RWPE2 (cell line): ENCODE data around the gene FBLN5.

ENCODE experiments used
- ATAC-seq: fragments of 200-7000 bp; cut with Tn5 transposase; 3 replicates; pipeline ENCODE4 v1.9.1; 2021; ENCODE audit warnings: low read depth
- DNase-seq: peaks from one replicate; pipeline ENCODE4 v3.0.0-alpha.2; 2020; ENCODE audit warnings: low spot score
- H3K27ac ChIP-seq: fragments of 450-650 bp; 2 replicates; pipeline ENCODE4 v1.5.1; 2017; ENCODE audit warnings: mild to moderate bottlenecking; ENCODE audit not compliant: poor library complexity, severe bottlenecking
- H3K27me3 ChIP-seq: fragments of 250-450 bp; sonication (Bioruptor Pico); 2 replicates; pipeline ENCODE4 v1.5.1; 2021; ENCODE audit warnings: mild to moderate bottlenecking, moderate library complexity; ENCODE audit not compliant: insufficient read depth, poor library complexity, severe bottlenecking
- H3K36me3 ChIP-seq: fragments of 250-450 bp; sonication (Bioruptor Pico); 2 replicates; pipeline ENCODE4 v1.5.1; 2020; ENCODE audit warnings: low read depth, mild to moderate bottlenecking, moderate library complexity
- H3K4me1 ChIP-seq: fragments of 250-450 bp; sonication (Bioruptor Pico); 2 replicates; pipeline ENCODE4 v1.5.1; 2021; ENCODE audit warnings: mild to moderate bottlenecking, moderate library complexity; ENCODE audit not compliant: insufficient read depth, poor library complexity, severe bottlenecking
- H3K4me3 ChIP-seq: fragments of 250-450 bp; sonication (Bioruptor Pico); 2 replicates; pipeline ENCODE4 v1.5.1; 2021; ENCODE audit warnings: mild to moderate bottlenecking, moderate library complexity; ENCODE audit not compliant: severe bottlenecking
- H3K9me3 ChIP-seq: fragments of 250-450 bp; sonication (Bioruptor Pico); 2 replicates; pipeline ENCODE4 v1.5.1; 2021; ENCODE audit warnings: mild to moderate bottlenecking, moderate library complexity; ENCODE audit not compliant: severe bottlenecking
- TF ChIP-seq, protein P1 (sequence below): fragments of 450-650 bp; IDR thresholded peaks from one replicate; pipeline ENCODE4 v1.5.1; 2017; ENCODE audit warnings: mild to moderate bottlenecking, moderate library complexity; ENCODE audit not compliant: poor library complexity, severe bottlenecking

FBLN5 gene

DNA sequence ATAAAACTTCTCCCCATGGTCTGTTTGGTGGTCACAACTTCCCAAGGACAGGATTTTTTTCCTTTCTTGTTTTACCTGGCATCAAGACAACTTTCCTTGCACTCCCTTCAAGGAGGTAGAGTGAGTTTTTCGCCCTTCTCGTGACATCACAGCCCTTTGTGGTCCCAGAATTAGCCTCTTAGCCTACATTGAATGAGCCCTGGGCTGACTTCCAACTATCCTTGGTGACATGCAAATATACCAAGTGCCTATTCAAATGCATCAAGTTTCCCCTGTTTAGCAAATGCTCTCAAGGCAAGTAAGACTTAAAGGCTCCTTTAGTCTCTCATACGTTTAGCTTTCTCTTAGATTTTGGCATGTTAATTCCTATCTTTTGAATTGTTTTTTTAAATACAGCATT is 116.7 kb downstream of the FBLN5 start:
- Histone ChIP-seq H3K9me3 (no peaks in the 10 kb centered on the region), H3K27me3 (no peaks in the 10 kb centered on the region), H3K4me1 (peaks cover 15% of the 10 kb centered on the region), H3K36me3 (no peaks in the 10 kb centered on the region), H3K4me3 (no peak overlapping the region), H3K27ac (no peak overlapping the region)
- ATAC-seq (no peak), DNase-seq (no peak)
- TF ChIP-seq, protein P1, sequence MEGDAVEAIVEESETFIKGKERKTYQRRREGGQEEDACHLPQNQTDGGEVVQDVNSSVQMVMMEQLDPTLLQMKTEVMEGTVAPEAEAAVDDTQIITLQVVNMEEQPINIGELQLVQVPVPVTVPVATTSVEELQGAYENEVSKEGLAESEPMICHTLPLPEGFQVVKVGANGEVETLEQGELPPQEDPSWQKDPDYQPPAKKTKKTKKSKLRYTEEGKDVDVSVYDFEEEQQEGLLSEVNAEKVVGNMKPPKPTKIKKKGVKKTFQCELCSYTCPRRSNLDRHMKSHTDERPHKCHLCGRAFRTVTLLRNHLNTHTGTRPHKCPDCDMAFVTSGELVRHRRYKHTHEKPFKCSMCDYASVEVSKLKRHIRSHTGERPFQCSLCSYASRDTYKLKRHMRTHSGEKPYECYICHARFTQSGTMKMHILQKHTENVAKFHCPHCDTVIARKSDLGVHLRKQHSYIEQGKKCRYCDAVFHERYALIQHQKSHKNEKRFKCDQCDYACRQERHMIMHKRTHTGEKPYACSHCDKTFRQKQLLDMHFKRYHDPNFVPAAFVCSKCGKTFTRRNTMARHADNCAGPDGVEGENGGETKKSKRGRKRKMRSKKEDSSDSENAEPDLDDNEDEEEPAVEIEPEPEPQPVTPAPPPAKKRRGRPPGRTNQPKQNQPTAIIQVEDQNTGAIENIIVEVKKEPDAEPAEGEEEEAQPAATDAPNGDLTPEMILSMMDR: no peak

DNA sequence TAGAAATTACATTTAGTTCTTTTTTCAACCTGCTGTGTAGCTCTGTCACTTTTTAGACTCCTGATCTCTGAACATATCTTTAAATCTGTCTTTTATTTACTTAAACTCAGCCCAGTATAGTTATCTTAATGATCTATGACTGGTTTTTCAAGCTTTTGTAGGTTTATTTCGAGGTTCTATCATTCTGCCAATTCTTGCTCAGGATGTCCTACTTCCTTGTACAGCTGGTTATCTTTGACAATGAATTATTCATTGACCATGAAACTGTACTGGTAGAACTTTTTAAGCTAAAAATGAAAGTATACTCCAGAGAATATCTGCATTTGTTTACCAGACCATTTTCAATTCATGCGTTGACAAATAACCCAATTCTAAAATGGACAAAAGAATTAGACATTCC is 118.0 kb downstream of the FBLN5 start:
- Histone ChIP-seq H3K4me1 (peaks cover 6% of the 10 kb centered on the region), H3K27ac (no peak overlapping the region), H3K4me3 (no peak overlapping the region), H3K36me3 (no peaks in the 10 kb centered on the region), H3K27me3 (no peaks in the 10 kb centered on the region), H3K9me3 (no peaks in the 10 kb centered on the region)
- ATAC-seq (no peak), DNase-seq (no peak)
- TF ChIP-seq, protein P1: no peak

DNA sequence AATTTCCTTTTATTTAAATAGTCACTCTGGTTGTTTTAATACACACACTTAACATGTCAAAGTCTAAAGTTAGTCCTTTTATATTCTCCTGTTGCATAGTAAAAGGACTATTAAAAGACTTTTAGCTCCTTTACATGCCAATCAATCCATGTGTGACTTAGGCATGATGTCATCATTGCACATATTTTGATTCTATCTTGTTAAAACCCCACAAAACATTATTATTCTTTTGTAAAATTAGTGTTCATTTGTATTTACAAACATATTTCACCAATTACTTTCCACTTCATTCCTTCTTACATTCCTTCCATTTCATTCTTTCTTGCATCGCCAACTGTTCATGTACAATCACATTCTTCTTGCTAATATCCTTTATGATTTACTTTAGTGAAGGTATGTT is 119.7 kb downstream of the FBLN5 start:
- H3K36me3 ChIP-seq: no peaks in the 10 kb centered on the region
- DNase-seq (no peak), ATAC-seq (no peak)
- peaks cover 6% of the 10 kb centered on the region for H3K4me1 ChIP-seq
- H3K27ac ChIP-seq: no peak overlapping the region
- TF ChIP-seq, protein P1: no peak
- no peaks in the 10 kb centered on the region for H3K27me3 ChIP-seq
- H3K9me3 ChIP-seq: no peaks in the 10 kb centered on the region
- H3K4me3 ChIP-seq: no peak overlapping the region
